Mesenchymal stem cell (in vitro differentiated cells and primary cell): ENCODE results near the gene C20orf141.
A peak's percentile ranks its signal among the peaks of the same experiment; 100 is the strongest.

Experiments
- DNase-seq: peaks from one replicate; pipeline ENCODE4 v3.0.0-alpha.2; 2013
- H2AFZ ChIP-seq: one replicate; pipeline ENCODE4 v1.6.1; 2013; ENCODE audit warnings: low read depth, mild to moderate bottlenecking, control low read depth, inconsistent platforms, low read length, moderate library complexity
- H2AK5ac ChIP-seq: 2 replicates; pipeline ENCODE4 v1.6.1; 2013; ENCODE audit warnings: low read length, moderate library complexity, mild to moderate bottlenecking, inconsistent platforms; ENCODE audit not compliant: severe bottlenecking
- H2BK120ac ChIP-seq: one replicate; pipeline ENCODE4 v1.6.1; 2013; ENCODE audit warnings: low read depth, mild to moderate bottlenecking, inconsistent platforms, low read length, moderate library complexity
- H2BK12ac ChIP-seq, 2 experiments: one replicate each; pipeline ENCODE4 v1.6.1; 2013; ENCODE audit warnings: inconsistent platforms in 2 of 2, low read length in 2 of 2, mild to moderate bottlenecking in 2 of 2, moderate library complexity in 2 of 2, control low read depth in 1 of 2
- H2BK15ac ChIP-seq: one replicate; pipeline ENCODE4 v1.6.1; 2013; ENCODE audit warnings: mild to moderate bottlenecking, low read depth, inconsistent platforms; ENCODE audit not compliant: poor library complexity, severe bottlenecking
- H2BK5ac ChIP-seq: 2 replicates; pipeline ENCODE4 v1.6.1; 2013; ENCODE audit warnings: low read depth, mild to moderate bottlenecking, low read length, control low read depth, inconsistent platforms; ENCODE audit not compliant: poor library complexity, severe bottlenecking
- H3K14ac ChIP-seq, 2 experiments: one replicate each; pipeline ENCODE4 v1.6.1; 2013; ENCODE audit warnings: inconsistent platforms in 2 of 2, low read length in 2 of 2, control low read depth in 1 of 2, mild to moderate bottlenecking in 1 of 2, moderate library complexity in 1 of 2
- H3K18ac ChIP-seq, 2 experiments: one replicate each; pipeline ENCODE4 v1.6.1; 2013; ENCODE audit warnings: inconsistent platforms in 2 of 2, low read length in 2 of 2, control low read depth in 1 of 2, low read depth in 1 of 2, mild to moderate bottlenecking in 1 of 2
- H3K23ac ChIP-seq, 2 experiments: one replicate each; pipeline ENCODE4 v1.6.1; 2013; ENCODE audit warnings: inconsistent platforms in 2 of 2, low read length in 2 of 2, mild to moderate bottlenecking in 2 of 2, moderate library complexity in 2 of 2, control low read depth in 1 of 2
- H3K27ac ChIP-seq: 2 replicates; pipeline ENCODE4 v1.5.1; 2013; ENCODE audit warnings: mild to moderate bottlenecking, moderate library complexity, low read length, control low read depth, inconsistent platforms; ENCODE audit not compliant: poor library complexity, severe bottlenecking
- H3K27me3 ChIP-seq, 2 experiments: 2 replicates each; pipeline versions ENCODE4 v1.6.1 to v1.7.0; 2013; ENCODE audit warnings: low read length in 2 of 2, mild to moderate bottlenecking in 2 of 2, moderate library complexity in 2 of 2, control low read depth in 1 of 2, inconsistent platforms in 1 of 2; ENCODE audit not compliant: control insufficient read depth in 1 of 2, insufficient read depth in 1 of 2
- H3K36me3 ChIP-seq, 2 experiments: 2 replicates each; pipeline versions ENCODE4 v1.6.1 to v1.7.0; 2013; ENCODE audit warnings: low read length in 2 of 2, control low read depth in 1 of 2, inconsistent platforms in 1 of 2, low read depth in 1 of 2, mild to moderate bottlenecking in 1 of 2; ENCODE audit not compliant: insufficient read depth in 2 of 2, control insufficient read depth in 1 of 2
- H3K4ac ChIP-seq, 2 experiments: one replicate each; pipeline ENCODE4 v1.6.1; 2013; ENCODE audit warnings: inconsistent platforms in 2 of 2, low read length in 2 of 2, mild to moderate bottlenecking in 2 of 2, moderate library complexity in 2 of 2, control low read depth in 1 of 2, low read depth in 1 of 2
- H3K4me1 ChIP-seq: 2 replicates; pipeline ENCODE4 v1.6.1; 2013; ENCODE audit warnings: low read depth, low read length, control low read depth; ENCODE audit not compliant: control insufficient read depth, insufficient read depth
- H3K4me2 ChIP-seq: 2 replicates; pipeline ENCODE4 v1.6.1; 2013; ENCODE audit warnings: low read length, mild to moderate bottlenecking, inconsistent platforms; ENCODE audit not compliant: poor library complexity, severe bottlenecking
- H3K4me3 ChIP-seq, 2 experiments: 2 replicates each; pipeline versions ENCODE4 v1.5.1 to v1.7.0; 2013; ENCODE audit warnings: low read length in 2 of 2, mild to moderate bottlenecking in 2 of 2, control low read depth in 1 of 2, low read depth in 1 of 2; ENCODE audit not compliant: insufficient read depth in 1 of 2
- H3K79me1 ChIP-seq: replicated peaks from 2 replicates; pipeline ENCODE4 v1.6.1; 2013; ENCODE audit warnings: mild to moderate bottlenecking, control low read depth, low read length, inconsistent platforms; ENCODE audit not compliant: poor library complexity, severe bottlenecking
- H3K9ac ChIP-seq: 2 replicates; pipeline ENCODE4 v1.7.0; 2013; ENCODE audit warnings: mild to moderate bottlenecking, low read length, moderate library complexity
- H3K9me3 ChIP-seq: 2 replicates; pipeline ENCODE4 v1.7.0; 2013; ENCODE audit warnings: mild to moderate bottlenecking, low read length; ENCODE audit not compliant: control insufficient read depth
- H4K8ac ChIP-seq: one replicate; pipeline ENCODE4 v1.6.1; 2013; ENCODE audit warnings: inconsistent platforms, mild to moderate bottlenecking, low read length, moderate library complexity
- H4K91ac ChIP-seq: one replicate; pipeline ENCODE4 v1.6.1; 2013; ENCODE audit warnings: mild to moderate bottlenecking, low read length, inconsistent platforms
- WGBS: methylation state at CpG from one replicate; pipeline ENCODE4 v1.1.7; 2013; ENCODE audit warnings: mixed read lengths; 5-methylcytosine and 5-hydroxymethylcytosine counted together

C20orf141 gene

GRCh38 chr20:2771631-2772080 is 43.1 kb upstream of the C20orf141 start:
- no peak overlapping the region for H2AK5ac ChIP-seq
- H3K18ac ChIP-seq, result no peak overlapping the region
- H4K91ac ChIP-seq, result no peak overlapping the region
- no peak overlapping the region for H3K27ac ChIP-seq
- no peak overlapping the region for H2BK15ac ChIP-seq
- H3K9ac ChIP-seq, result no peak overlapping the region
- H3K36me3 ChIP-seq, result no peaks in the 10 kb centered on the region
- no peak overlapping the region for H2BK12ac ChIP-seq
- H3K23ac ChIP-seq, result no peak overlapping the region
- H3K79me1 ChIP-seq, result no peaks in the 10 kb centered on the region
- no peak overlapping the region for H3K14ac ChIP-seq
- no peak overlapping the region for H2AFZ ChIP-seq
- peaks cover 17 to 49% of the 10 kb centered on the region in 2 experiments for H3K27me3 ChIP-seq
- no peak overlapping the region for H3K4me2 ChIP-seq
- H2BK5ac ChIP-seq, result no peak overlapping the region
- no peak overlapping the region for H3K4ac ChIP-seq
- H2BK120ac ChIP-seq, result no peak overlapping the region
- H3K4me3 ChIP-seq, result no peak overlapping the region
- peaks cover 7% of the 10 kb centered on the region for H3K9me3 ChIP-seq
- no peak for DNase-seq
- H4K8ac ChIP-seq, result peak overlapping the region; percentile 27
- peaks cover 10% of the 10 kb centered on the region for H3K4me1 ChIP-seq
- 47% methylated on average over 12 of the region's 12 CpGs for WGBS

DNA sequence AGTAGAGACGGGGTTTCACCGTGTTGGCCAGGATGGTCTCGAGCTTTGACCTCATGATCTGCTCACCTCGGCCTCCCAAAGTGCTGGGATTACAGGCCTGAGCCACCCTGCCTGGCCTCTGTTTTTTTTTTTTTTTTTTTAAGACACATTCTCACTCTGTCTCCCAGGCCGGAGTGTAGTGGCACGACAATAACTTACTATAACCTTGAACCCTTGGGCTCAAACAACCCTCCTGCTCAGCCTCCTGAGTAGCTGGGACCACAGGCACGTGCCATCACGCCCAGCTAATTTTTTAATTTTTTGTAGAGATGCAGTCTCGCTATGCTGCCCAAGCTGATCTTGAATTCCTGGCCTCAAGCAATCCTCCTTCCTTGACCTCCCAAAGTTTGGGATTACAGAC is 41.0 kb upstream of the C20orf141 start:
- H3K14ac ChIP-seq, result no peak overlapping the region
- DNase-seq, result no peak
- no peak overlapping the region for H3K9ac ChIP-seq
- H2BK12ac ChIP-seq, result no peak overlapping the region
- H3K27ac ChIP-seq, result no peak overlapping the region
- peaks cover 9 to 27% of the 10 kb centered on the region in 2 experiments for H3K27me3 ChIP-seq
- H3K4ac ChIP-seq, result no peak overlapping the region
- H3K36me3 ChIP-seq, result no peaks in the 10 kb centered on the region
- H3K79me1 ChIP-seq, result no peaks in the 10 kb centered on the region
- no peak overlapping the region for H2BK15ac ChIP-seq
- no peak overlapping the region for H2AK5ac ChIP-seq
- H2BK5ac ChIP-seq, result no peak overlapping the region
- H3K18ac ChIP-seq, result no peak overlapping the region
- no peak overlapping the region for H3K23ac ChIP-seq
- H3K9me3 ChIP-seq, result peaks cover 7% of the 10 kb centered on the region
- no peak overlapping the region for H2AFZ ChIP-seq
- H4K91ac ChIP-seq, result no peak overlapping the region
- H3K4me3 ChIP-seq, result no peak overlapping the region
- H3K4me2 ChIP-seq, result no peak overlapping the region
- no peak overlapping the region for H2BK120ac ChIP-seq
- H3K4me1 ChIP-seq, result peaks cover 7% of the 10 kb centered on the region
- WGBS, result 87% methylated on average over 9 of the region's 9 CpGs
- H4K8ac ChIP-seq, result no peak overlapping the region

- Histone ChIP-seq H2BK12ac (no peak overlapping the region), H3K79me1 (no peaks in the 10 kb centered on the region), H3K23ac (no peak overlapping the region), H3K4ac (no peak overlapping the region), H3K4me3 (no peak overlapping the region), H2BK5ac (no peak overlapping the region), H4K91ac (no peak overlapping the region), H3K4me2 (no peak overlapping the region), H3K9me3 (peaks cover 7% of the 10 kb centered on the region), H3K27me3 (peaks cover 0 to 20% of the 10 kb centered on the region in 2 experiments), H3K14ac (no peak overlapping the region), H2AK5ac (no peak overlapping the region), H4K8ac (no peak overlapping the region), H3K36me3 (no peaks in the 10 kb centered on the region), H2AFZ (no peak overlapping the region), H2BK120ac (no peak overlapping the region), H3K18ac (no peak overlapping the region), H3K4me1 (peaks cover 5% of the 10 kb centered on the region), H2BK15ac (no peak overlapping the region), H3K9ac (no peak overlapping the region), H3K27ac (no peak overlapping the region)
- WGBS, result 96% methylated on average over 3 of the region's 3 CpGs
- DNase-seq, result no peak
Observed at GRCh38 chr20:2775139-2775538, 39.6 kb upstream of the C20orf141 start.

- Histone ChIP-seq H2BK12ac (no peak overlapping the region), H3K27me3 (peaks cover 9 to 29% of the 10 kb centered on the region in 2 experiments), H3K79me1 (no peaks in the 10 kb centered on the region), H3K4ac (no peak overlapping the region), H3K4me2 (no peak overlapping the region), H2BK5ac (no peak overlapping the region), H2AK5ac (no peak overlapping the region), H3K4me3 (no peak overlapping the region), H2AFZ (no peak overlapping the region), H3K4me1 (no peaks in the 10 kb centered on the region), H4K91ac (no peak overlapping the region), H3K23ac (no peak overlapping the region), H3K36me3 (no peaks in the 10 kb centered on the region), H3K27ac (no peak overlapping the region), H3K9me3 (peaks cover 7% of the 10 kb centered on the region), H3K18ac (no peak overlapping the region), H4K8ac (no peak overlapping the region), H2BK15ac (no peak overlapping the region), H3K9ac (no peak overlapping the region), H2BK120ac (no peak overlapping the region), H3K14ac (no peak overlapping the region)
- DNase-seq, result no peak
- 86% methylated on average over 7 of the region's 10 CpGs for WGBS
Observed at GRCh38 chr20:2778602-2779321, 36.0 kb upstream of the C20orf141 start.
